Ovary (tissue), 3 donors: ENCODE data around the gene CDCP2.

Experiments
- CTCF ChIP-seq, 3 donors: fragments of 450-650 bp in 2 of 3; fragments of 200-600 bp in 1 of 3; IDR thresholded peaks; one replicate each; pipeline versions ENCODE4 v1.5.1 to v1.8.0; 2016 to 2022; ENCODE audit warnings: antibody characterized with exemption in 3 of 3, mild to moderate bottlenecking in 1 of 3
- POLR2A ChIP-seq: fragments of 450-650 bp; IDR thresholded peaks from one replicate; pipeline ENCODE4 v1.6.1; 2017; ENCODE audit warnings: antibody characterized with exemption, mild to moderate bottlenecking, moderate library complexity
- donor health status: DM: no; HTN: no; CAD: no.

DNA sequence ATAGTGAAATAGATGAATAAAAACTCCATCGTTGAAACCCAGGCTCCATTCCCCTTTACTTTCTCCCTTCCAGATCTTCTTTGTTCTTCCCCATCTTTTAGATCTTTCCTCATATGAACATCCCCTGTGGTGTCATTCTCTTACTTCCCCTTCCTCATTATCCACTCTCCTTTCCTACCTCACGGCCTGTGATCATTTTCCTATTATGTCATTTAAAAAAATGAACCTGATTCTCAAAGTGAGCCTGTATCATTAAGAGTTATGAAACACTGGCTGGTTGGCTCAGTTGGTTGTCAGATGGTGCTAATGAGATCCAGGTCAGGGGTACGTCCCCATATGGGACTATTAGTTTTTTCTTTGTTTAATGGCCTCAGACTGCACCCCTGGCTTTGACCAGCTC, 61.1 kb downstream of the CDCP2 start:
- TF ChIP-seq CTCF (IDR thresholded peaks at IDR 0.05) (no peak), POLR2A (no peak)
